Measurements from ENCODE around the gene CRACR2B. TPM values are rescaled to one million over a fixed set of nuclear protein-coding genes. Genes with fewer than 3 reads are reported as not detected.

CRACR2B gene
- total and polyA plus RNA-seq, 10 donors, result 6.1 to 34.1 (median 14.5) TPM

DNA sequence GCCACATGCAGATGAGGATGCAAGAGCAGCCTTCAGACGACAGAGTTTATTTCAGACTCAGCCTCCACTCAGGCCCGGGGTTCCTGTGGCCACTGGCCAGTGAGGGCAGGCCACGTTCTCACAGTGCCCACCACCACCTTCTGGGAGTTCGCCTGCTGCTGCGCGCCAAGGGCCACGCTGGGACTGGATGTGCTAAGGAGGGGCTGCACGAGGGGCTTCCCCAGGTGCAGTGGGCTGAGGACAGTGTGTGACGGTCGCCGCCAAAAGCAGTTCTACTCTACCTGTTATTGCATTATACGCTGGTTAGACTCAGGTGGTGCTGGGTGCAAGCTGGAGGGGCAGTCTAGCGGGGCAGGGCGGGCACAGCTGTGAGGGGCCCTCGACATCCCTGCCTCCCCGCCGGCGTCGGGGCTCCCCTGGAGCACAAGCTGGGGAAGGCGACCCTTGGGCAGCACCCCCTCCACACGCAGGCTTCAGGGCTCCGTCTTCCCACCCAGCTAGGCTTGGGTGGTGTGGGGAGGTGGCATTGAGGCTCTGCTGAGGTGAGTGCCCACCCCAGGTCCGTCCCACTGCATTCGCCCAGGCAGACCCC, 40.5 kb upstream of the CRACR2B start:
- intact Hi-C loops (cut with DNase I; ENCODE audit: low total_unique reads), result no loop called here
- 84 to 93% (median 91%) methylated on average over 22 to 24 of the region's 24 CpGs for WGBS, 5 donors
- DNase-seq, result no peak

DNA sequence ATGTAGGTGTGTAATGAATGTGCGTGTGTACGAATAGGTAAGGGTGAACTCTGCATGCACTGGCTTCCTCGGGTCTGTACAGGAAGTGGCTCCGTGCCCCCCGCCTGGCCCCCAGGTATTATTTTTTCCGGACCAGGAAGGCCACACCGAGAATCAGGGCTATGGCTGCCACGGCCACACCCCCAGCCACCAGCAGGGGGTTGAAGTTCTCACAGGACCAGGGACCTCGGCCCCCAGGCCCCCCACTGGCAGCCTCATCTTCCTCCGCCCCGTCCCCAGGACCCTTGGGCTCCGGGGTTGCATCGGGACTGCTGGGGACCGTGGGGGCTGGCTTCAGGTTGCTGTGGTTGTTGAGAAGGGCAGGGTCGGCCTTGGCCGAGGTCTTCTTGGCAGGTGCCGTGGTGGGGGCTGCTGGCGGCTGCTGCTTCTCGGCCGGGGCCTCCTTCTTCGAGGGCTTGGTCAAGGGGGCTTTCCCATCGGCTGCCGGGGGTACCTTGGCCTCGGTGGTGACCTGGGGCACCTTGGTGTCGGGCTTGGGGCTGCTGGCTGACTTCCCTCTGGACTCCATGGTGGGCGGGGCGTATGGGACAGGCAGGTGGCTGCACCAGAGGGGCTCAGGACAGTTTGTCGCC, 39.6 kb upstream of the CRACR2B start:
- H3K4me3 ChIP-seq, result no peak overlapping the region
- peaks cover 0 to 31% (median 18%) of the 10 kb centered on the region in 6 donors for H3K4me1 ChIP-seq
- DNase-seq, result no peak
- no peaks in the 10 kb centered on the region for H3K9me3 ChIP-seq
- peaks cover 0 to 25% (median 21%) of the 10 kb centered on the region in 6 donors for H3K36me3 ChIP-seq
- TF ChIP-seq, protein P1, sequence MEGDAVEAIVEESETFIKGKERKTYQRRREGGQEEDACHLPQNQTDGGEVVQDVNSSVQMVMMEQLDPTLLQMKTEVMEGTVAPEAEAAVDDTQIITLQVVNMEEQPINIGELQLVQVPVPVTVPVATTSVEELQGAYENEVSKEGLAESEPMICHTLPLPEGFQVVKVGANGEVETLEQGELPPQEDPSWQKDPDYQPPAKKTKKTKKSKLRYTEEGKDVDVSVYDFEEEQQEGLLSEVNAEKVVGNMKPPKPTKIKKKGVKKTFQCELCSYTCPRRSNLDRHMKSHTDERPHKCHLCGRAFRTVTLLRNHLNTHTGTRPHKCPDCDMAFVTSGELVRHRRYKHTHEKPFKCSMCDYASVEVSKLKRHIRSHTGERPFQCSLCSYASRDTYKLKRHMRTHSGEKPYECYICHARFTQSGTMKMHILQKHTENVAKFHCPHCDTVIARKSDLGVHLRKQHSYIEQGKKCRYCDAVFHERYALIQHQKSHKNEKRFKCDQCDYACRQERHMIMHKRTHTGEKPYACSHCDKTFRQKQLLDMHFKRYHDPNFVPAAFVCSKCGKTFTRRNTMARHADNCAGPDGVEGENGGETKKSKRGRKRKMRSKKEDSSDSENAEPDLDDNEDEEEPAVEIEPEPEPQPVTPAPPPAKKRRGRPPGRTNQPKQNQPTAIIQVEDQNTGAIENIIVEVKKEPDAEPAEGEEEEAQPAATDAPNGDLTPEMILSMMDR (IDR thresholded peaks at IDR 0.05 in 8 of 11, conservative IDR thresholded peaks at IDR 0.05 in 3 of 11), result peak in 1 of 11 experiments; percentile 21
- TF ChIP-seq POLR2A (IDR thresholded peaks at IDR 0.05), result no peak
- TF ChIP-seq POLR2AphosphoS5 (IDR thresholded peaks at IDR 0.05), result no peak
- intact Hi-C loops (cut with DNase I; ENCODE audit: low total_unique reads), result no loop called here
- WGBS, 5 donors, result 36 to 51% (median 47%) methylated on average over 19 to 28 of the region's 28 CpGs
- H3K27ac ChIP-seq, result no peak overlapping the region
- H3K27me3 ChIP-seq (replicated peaks in 1 of 7), result peaks cover 0 to 36% (median 26%) of the 10 kb centered on the region in 7 donors

More for the DNA sequence above, 40.5 kb upstream of the CRACR2B start:
- TF ChIP-seq POLR2A (IDR thresholded peaks at IDR 0.05), result no peak
- peak in 1 of 3 donors; percentile 7 for TF ChIP-seq POLR2AphosphoS5 (IDR thresholded peaks at IDR 0.05)
- H3K4me3 ChIP-seq, result no peak overlapping the region
- H3K4me1 ChIP-seq, result peaks cover 0 to 31% (median 18%) of the 10 kb centered on the region in 6 donors
- peaks cover 0 to 36% (median 26%) of the 10 kb centered on the region in 7 donors for H3K27me3 ChIP-seq (replicated peaks in 1 of 7)
- peaks cover 0 to 16% (median 12%) of the 10 kb centered on the region in 6 donors for H3K36me3 ChIP-seq
- H3K27ac ChIP-seq, result no peak overlapping the region
- no peaks in the 10 kb centered on the region for H3K9me3 ChIP-seq

DNA sequence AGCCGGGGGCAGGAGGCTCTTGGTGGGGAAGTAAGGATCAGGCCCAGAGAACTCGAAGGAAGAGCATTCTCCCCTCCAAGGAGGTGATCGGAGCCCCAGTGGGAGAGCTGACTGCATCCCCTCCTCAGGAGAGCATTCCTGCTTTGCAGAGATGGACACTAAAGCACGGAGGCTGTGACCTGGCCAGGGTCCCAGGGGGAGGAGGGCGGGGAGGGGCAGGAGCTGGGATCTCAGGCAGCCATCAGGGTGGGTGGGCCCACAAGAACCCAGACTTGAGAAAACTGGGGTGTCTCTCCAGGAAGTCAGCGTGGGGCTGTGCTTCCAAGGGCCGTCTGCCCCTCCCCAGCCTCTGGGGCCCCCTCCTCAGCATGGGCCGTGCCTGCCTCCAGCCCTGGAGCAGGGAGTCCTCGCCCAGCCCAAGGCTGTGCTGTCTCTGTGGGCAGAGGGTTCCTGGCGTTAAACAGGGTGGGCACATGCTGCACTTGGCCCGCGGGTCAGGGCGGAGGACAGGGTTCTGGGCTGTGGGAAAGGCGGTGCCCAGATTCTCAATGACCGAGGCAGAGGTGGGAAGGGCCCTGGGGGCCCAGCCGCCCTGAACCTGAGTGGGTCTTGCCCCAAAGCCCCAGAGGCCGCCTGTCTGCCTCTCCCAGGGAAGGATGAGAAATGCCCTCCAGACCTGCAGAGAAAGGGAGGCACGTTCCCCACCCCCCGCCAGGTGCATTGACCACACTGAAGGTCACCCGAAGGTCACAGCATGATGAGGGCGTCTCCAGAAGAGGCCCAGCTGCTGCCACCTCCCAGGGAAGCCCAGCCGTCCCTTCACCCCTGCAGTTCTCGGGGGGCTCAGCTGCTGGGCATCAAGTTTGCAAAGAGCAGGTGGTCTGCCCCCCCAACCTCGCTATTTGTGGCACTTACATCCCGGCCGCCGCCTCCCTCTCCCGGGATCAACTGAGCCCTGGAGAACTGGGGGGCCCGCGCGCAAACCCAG, 38.5 kb upstream of the CRACR2B start:
- Histone ChIP-seq H3K9me3 (no peaks in the 10 kb centered on the region), H3K36me3 (peaks cover 0 to 35% (median 25%) of the 10 kb centered on the region in 6 donors), H3K27me3 (replicated peaks in 1 of 7) (peaks cover 0 to 36% (median 26%) of the 10 kb centered on the region in 7 donors), H3K4me3 (peak overlapping the region in 1 of 8 donors; percentile 51), H3K4me1 (peaks cover 0 to 31% (median 16%) of the 10 kb centered on the region in 6 donors), H3K27ac (no peak overlapping the region)
- DNase-seq, result no peak
- intact Hi-C loops (cut with DNase I; ENCODE audit: low total_unique reads), result no loop called here
- TF ChIP-seq, protein P1 (IDR thresholded peaks at IDR 0.05 in 8 of 11, conservative IDR thresholded peaks at IDR 0.05 in 3 of 11), result no peak
- peak in 1 of 3 donors; percentile 32 for TF ChIP-seq POLR2AphosphoS5 (IDR thresholded peaks at IDR 0.05)
- 30 to 55% (median 44%) methylated on average over 17 to 31 of the region's 31 CpGs for WGBS, 5 donors

GRCh38 chr11:789943-790342, 37.8 kb upstream of the CRACR2B start, which contains the start of gene CEND1:
Gene CEND1 (minus strand): TSS chr11:790090. CDS start chr11:788576, 1,514 bp downstream.
- Histone ChIP-seq H3K9me3 (no peaks in the 10 kb centered on the region), H3K27me3 (replicated peaks in 1 of 7) (peaks cover 0 to 36% (median 26%) of the 10 kb centered on the region in 7 donors), H3K27ac (no peak within 1 kb of the TSS), H3K4me3 (peak within 1 kb of the TSS in 1 of 8 donors; percentile 51), H3K36me3 (peaks cover 0 to 42% (median 25%) of the 10 kb centered on the region in 6 donors), H3K4me1 (peaks cover 0 to 38% (median 22%) of the 10 kb centered on the region in 6 donors)
- peak in 2 of 3 donors; percentile 17 to 36 for TF ChIP-seq POLR2AphosphoS5 (IDR thresholded peaks at IDR 0.05)
- TF ChIP-seq, protein P1 (IDR thresholded peaks at IDR 0.05 in 8 of 11, conservative IDR thresholded peaks at IDR 0.05 in 3 of 11), result no peak
- TF ChIP-seq POLR2A (IDR thresholded peaks at IDR 0.05), result no peak
- WGBS, 5 donors, result 6 to 10% (median 9%) methylated on average over 27 to 44 of the region's 44 CpGs
- intact Hi-C loops (cut with DNase I; ENCODE audit: low total_unique reads), result no loop called here
- no peak for DNase-seq

Measured in spleen (tissue), 11 donors.